Measurements from ENCODE around the gene ST8SIA5.

GRCh38 chr18:46625069-46625468, 131.8 kb downstream of the ST8SIA5 start:
- TF ChIP-seq, protein P1, sequence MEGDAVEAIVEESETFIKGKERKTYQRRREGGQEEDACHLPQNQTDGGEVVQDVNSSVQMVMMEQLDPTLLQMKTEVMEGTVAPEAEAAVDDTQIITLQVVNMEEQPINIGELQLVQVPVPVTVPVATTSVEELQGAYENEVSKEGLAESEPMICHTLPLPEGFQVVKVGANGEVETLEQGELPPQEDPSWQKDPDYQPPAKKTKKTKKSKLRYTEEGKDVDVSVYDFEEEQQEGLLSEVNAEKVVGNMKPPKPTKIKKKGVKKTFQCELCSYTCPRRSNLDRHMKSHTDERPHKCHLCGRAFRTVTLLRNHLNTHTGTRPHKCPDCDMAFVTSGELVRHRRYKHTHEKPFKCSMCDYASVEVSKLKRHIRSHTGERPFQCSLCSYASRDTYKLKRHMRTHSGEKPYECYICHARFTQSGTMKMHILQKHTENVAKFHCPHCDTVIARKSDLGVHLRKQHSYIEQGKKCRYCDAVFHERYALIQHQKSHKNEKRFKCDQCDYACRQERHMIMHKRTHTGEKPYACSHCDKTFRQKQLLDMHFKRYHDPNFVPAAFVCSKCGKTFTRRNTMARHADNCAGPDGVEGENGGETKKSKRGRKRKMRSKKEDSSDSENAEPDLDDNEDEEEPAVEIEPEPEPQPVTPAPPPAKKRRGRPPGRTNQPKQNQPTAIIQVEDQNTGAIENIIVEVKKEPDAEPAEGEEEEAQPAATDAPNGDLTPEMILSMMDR (IDR thresholded peaks at IDR 0.05), result no peak
- no peak for TF ChIP-seq POLR2A (IDR thresholded peaks at IDR 0.05)

Data from sigmoid colon (tissue), 3 donors.